MM.1S (cell line): ENCODE measurements around the gene SSH3.

Experiments
- DNase-seq: peaks from one replicate; pipeline ENCODE4 v3.0.0-alpha.2; 2015
- H2AFZ ChIP-seq: fragments of 300-600 bp; sonication (generic); 2 replicates; pipeline ENCODE4 v1.6.0; 2016; ENCODE audit warnings: antibody characterized with exemption, low read length
- H3F3A ChIP-seq: fragments of 300-600 bp; sonication (generic); 2 replicates; pipeline ENCODE4 v1.6.1; 2016; ENCODE audit warnings: mild to moderate bottlenecking, antibody characterized with exemption, low read length, moderate library complexity, mixed read lengths; ENCODE audit not compliant: insufficient read depth
- H3K27ac ChIP-seq: fragments of 300-600 bp; sonication (generic); 2 replicates; pipeline ENCODE4 v1.5.1; 2016; ENCODE audit warnings: mild to moderate bottlenecking, low read length
- H3K27me3 ChIP-seq: fragments of 300-600 bp; sonication (generic); replicated peaks from 2 replicates; pipeline ENCODE4 v1.6.0; 2016; ENCODE audit warnings: low read length; ENCODE audit not compliant: insufficient read depth
- H3K36me3 ChIP-seq: fragments of 300-600 bp; sonication (generic); replicated peaks from 2 replicates; pipeline ENCODE4 v1.6.1; 2016; ENCODE audit warnings: mild to moderate bottlenecking, low read length, mixed read lengths; ENCODE audit not compliant: insufficient read depth
- H3K4me1 ChIP-seq: fragments of 300-600 bp; sonication (generic); 2 replicates; pipeline ENCODE4 v1.6.1; 2016; ENCODE audit warnings: low read length, mixed read lengths
- H3K4me2 ChIP-seq: fragments of 300-600 bp; sonication (generic); 2 replicates; pipeline ENCODE4 v1.6.0; 2016; ENCODE audit warnings: low read depth, low read length
- H3K4me3 ChIP-seq: fragments of 300-600 bp; sonication (generic); 2 replicates; pipeline ENCODE4 v1.5.1; 2016; ENCODE audit warnings: low read length, mixed read lengths
- H3K79me2 ChIP-seq: fragments of 300-600 bp; sonication (generic); 2 replicates; pipeline ENCODE4 v1.6.1; 2016; ENCODE audit warnings: mixed run types, low read length, mixed read lengths
- H3K9ac ChIP-seq: fragments of 300-600 bp; sonication (generic); 2 replicates; pipeline ENCODE4 v1.6.1; 2016; ENCODE audit warnings: low read length, mixed read lengths
- H3K9me2 ChIP-seq: fragments of 300-600 bp; sonication (generic); replicated peaks from 2 replicates; pipeline ENCODE4 v1.6.1; 2016; ENCODE audit warnings: mild to moderate bottlenecking, low read length, mixed read lengths; ENCODE audit not compliant: insufficient read depth
- H3K9me3 ChIP-seq: fragments of 300-600 bp; sonication (generic); replicated peaks from 2 replicates; pipeline ENCODE4 v1.6.1; 2016; ENCODE audit warnings: mild to moderate bottlenecking, low read length, mixed read lengths; ENCODE audit not compliant: insufficient read depth
- H4K20me1 ChIP-seq: fragments of 300-600 bp; sonication (generic); 2 replicates; pipeline ENCODE4 v1.6.1; 2016; ENCODE audit warnings: mild to moderate bottlenecking, low read length, moderate library complexity, mixed read lengths; ENCODE audit not compliant: insufficient read depth
- CTCF ChIP-seq: fragments of 300-600 bp; sonication (generic); IDR thresholded peaks from 2 replicates; pipeline ENCODE4 v1.5.1; 2016; ENCODE audit warnings: antibody characterized with exemption, low read length, mixed read lengths
- EZH2 ChIP-seq: fragments of 300-600 bp; sonication (generic); optimal IDR thresholded peaks from 2 replicates; pipeline ENCODE3; 2017; ENCODE audit warnings: low read depth, mild to moderate bottlenecking, antibody characterized with exemption, low read length, mixed read lengths
- EZH2phosphoT487 ChIP-seq: fragments of 300-600 bp; sonication (generic); IDR thresholded peaks from 2 replicates; pipeline ENCODE4 v1.6.1; 2018; ENCODE audit warnings: antibody characterized with exemption, low read length

Gene SSH3

GRCh38 chr11:67307545-67308001, 4.2 kb downstream of the SSH3 start:
- H3K27ac ChIP-seq = no peak overlapping the region
- no peaks in the 10 kb centered on the region for H3K4me1 ChIP-seq
- no peaks in the 10 kb centered on the region for H3K9me2 ChIP-seq

GRCh38 chr11:67308031-67308866, 4.9 kb downstream of the SSH3 start:
- TF ChIP-seq EZH2phosphoT487 (no peak), CTCF (no peak), EZH2 (no peak)
- Histone ChIP-seq H3K9me2 (no peaks in the 10 kb centered on the region), H3K79me2 (no peaks in the 10 kb centered on the region), H3K4me2 (no peak overlapping the region), H3K9ac (no peak overlapping the region), H2AFZ (no peak overlapping the region), H3K4me1 (no peaks in the 10 kb centered on the region), H4K20me1 (no peaks in the 10 kb centered on the region), H3K36me3 (no peaks in the 10 kb centered on the region), H3K27me3 (no peaks in the 10 kb centered on the region), H3F3A (no peaks in the 10 kb centered on the region), H3K4me3 (no peak overlapping the region), H3K27ac (no peak overlapping the region), H3K9me3 (no peaks in the 10 kb centered on the region)
- DNase-seq = no peak

More at GRCh38 chr11:67307545-67308001, 4.2 kb downstream of the SSH3 start:
- H3K4me2 ChIP-seq = no peak overlapping the region
- H3K4me3 ChIP-seq = no peak overlapping the region
- DNase-seq = no peak
- H3F3A ChIP-seq = no peaks in the 10 kb centered on the region
- H3K79me2 ChIP-seq = no peaks in the 10 kb centered on the region
- no peaks in the 10 kb centered on the region for H3K9me3 ChIP-seq
- H3K36me3 ChIP-seq = no peaks in the 10 kb centered on the region
- TF ChIP-seq EZH2phosphoT487 (no peak), EZH2 (no peak), CTCF (no peak)
- no peaks in the 10 kb centered on the region for H3K27me3 ChIP-seq
- no peak overlapping the region for H3K9ac ChIP-seq
- H2AFZ ChIP-seq = no peak overlapping the region
- H4K20me1 ChIP-seq = no peaks in the 10 kb centered on the region

- no peak overlapping the region for H3K9ac ChIP-seq
- DNase-seq = no peak
- no peaks in the 10 kb centered on the region for H3K27me3 ChIP-seq
- no peaks in the 10 kb centered on the region for H3K4me1 ChIP-seq
- no peaks in the 10 kb centered on the region for H3K9me3 ChIP-seq
- H3K4me3 ChIP-seq = no peak overlapping the region
- H3K9me2 ChIP-seq = no peaks in the 10 kb centered on the region
- no peaks in the 10 kb centered on the region for H4K20me1 ChIP-seq
- H3K4me2 ChIP-seq = no peak overlapping the region
- H2AFZ ChIP-seq = no peak overlapping the region
- TF ChIP-seq CTCF (no peak), EZH2phosphoT487 (no peak), EZH2 (no peak)
- no peak overlapping the region for H3K27ac ChIP-seq
- no peaks in the 10 kb centered on the region for H3K36me3 ChIP-seq
- H3F3A ChIP-seq = no peaks in the 10 kb centered on the region; the same call in 1 of the 2 replicates
- H3K79me2 ChIP-seq = no peaks in the 10 kb centered on the region
These were observed 5.8 kb downstream of the SSH3 start for GRCh38 chr11:67309166-67309565.
